BE2C (cell line): ENCODE data around the gene RBM47.
"Not testable (repeated sequence)": the region's sequence is repeated elsewhere in the genome, so short reads cannot be mapped to it uniquely, and the experiment has no call there.

Source experiments
- DNase-seq: peaks from one replicate; pipeline ENCODE4 v3.0.0-alpha.2; 2020
- H3K27me3 ChIP-seq: fragments of 250-450 bp; sonication (Bioruptor Pico); 2 replicates; pipeline ENCODE4 v1.5.1; 2020; ENCODE audit warnings: mild to moderate bottlenecking
- H3K36me3 ChIP-seq: fragments of 250-450 bp; sonication (Bioruptor Pico); 2 replicates; pipeline ENCODE4 v1.5.1; 2020; ENCODE audit warnings: mild to moderate bottlenecking
- H3K4me1 ChIP-seq: fragments of 250-450 bp; sonication (Bioruptor Pico); 2 replicates; pipeline ENCODE4 v1.5.1; 2020
- H3K4me3 ChIP-seq: 2 replicates; pipeline ENCODE4 v1.5.1; 2011; ENCODE audit warnings: low read depth, low read length
- H3K9me3 ChIP-seq: fragments of 250-450 bp; sonication (Bioruptor Pico); 2 replicates; pipeline ENCODE4 v1.5.1; 2020
- TF ChIP-seq, protein P1 (sequence below): IDR thresholded peaks from 2 replicates; pipeline ENCODE4 v1.5.1; 2012; ENCODE audit warnings: mild to moderate bottlenecking, low read depth, low read length

Gene RBM47

GRCh38 chr4:40441430-40441829, 188.2 kb downstream of the RBM47 start:
- TF ChIP-seq, protein P1, sequence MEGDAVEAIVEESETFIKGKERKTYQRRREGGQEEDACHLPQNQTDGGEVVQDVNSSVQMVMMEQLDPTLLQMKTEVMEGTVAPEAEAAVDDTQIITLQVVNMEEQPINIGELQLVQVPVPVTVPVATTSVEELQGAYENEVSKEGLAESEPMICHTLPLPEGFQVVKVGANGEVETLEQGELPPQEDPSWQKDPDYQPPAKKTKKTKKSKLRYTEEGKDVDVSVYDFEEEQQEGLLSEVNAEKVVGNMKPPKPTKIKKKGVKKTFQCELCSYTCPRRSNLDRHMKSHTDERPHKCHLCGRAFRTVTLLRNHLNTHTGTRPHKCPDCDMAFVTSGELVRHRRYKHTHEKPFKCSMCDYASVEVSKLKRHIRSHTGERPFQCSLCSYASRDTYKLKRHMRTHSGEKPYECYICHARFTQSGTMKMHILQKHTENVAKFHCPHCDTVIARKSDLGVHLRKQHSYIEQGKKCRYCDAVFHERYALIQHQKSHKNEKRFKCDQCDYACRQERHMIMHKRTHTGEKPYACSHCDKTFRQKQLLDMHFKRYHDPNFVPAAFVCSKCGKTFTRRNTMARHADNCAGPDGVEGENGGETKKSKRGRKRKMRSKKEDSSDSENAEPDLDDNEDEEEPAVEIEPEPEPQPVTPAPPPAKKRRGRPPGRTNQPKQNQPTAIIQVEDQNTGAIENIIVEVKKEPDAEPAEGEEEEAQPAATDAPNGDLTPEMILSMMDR = no peak
- no peaks in the 10 kb centered on the region; the same call in 1 of the 2 replicates for H3K27me3 ChIP-seq
- H3K4me3 ChIP-seq = no peak overlapping the region
- no peaks in the 10 kb centered on the region for H3K36me3 ChIP-seq
- H3K9me3 ChIP-seq = no peaks in the 10 kb centered on the region
- H3K4me1 ChIP-seq = no peaks in the 10 kb centered on the region
- DNase-seq = no peak

GRCh38 chr4:40439519-40439918, 190.1 kb downstream of the RBM47 start:
- TF ChIP-seq, protein P1 = no peak
- no peak overlapping the region for H3K4me3 ChIP-seq
- no peaks in the 10 kb centered on the region for H3K4me1 ChIP-seq
- H3K36me3 ChIP-seq = no peaks in the 10 kb centered on the region
- no peak for DNase-seq
- H3K9me3 ChIP-seq = no peaks in the 10 kb centered on the region
- no peaks in the 10 kb centered on the region; the same call in 1 of the 2 replicates for H3K27me3 ChIP-seq

GRCh38 chr4:40438384-40439026, 191.2 kb downstream of the RBM47 start:
- H3K4me3 ChIP-seq = no peak overlapping the region
- TF ChIP-seq, protein P1 = no peak
- no peaks in the 10 kb centered on the region for H3K9me3 ChIP-seq
- no peaks in the 10 kb centered on the region for H3K36me3 ChIP-seq
- H3K4me1 ChIP-seq = no peaks in the 10 kb centered on the region
- no peak for DNase-seq
- H3K27me3 ChIP-seq = no peaks in the 10 kb centered on the region; the same call in 1 of the 2 replicates

GRCh38 chr4:40437741-40438383, 191.8 kb downstream of the RBM47 start:
- Histone ChIP-seq H3K4me1 (no peaks in the 10 kb centered on the region), H3K4me3 (no peak overlapping the region), H3K9me3 (no peaks in the 10 kb centered on the region), H3K27me3 (no peaks in the 10 kb centered on the region; the same call in 1 of the 2 replicates), H3K36me3 (no peaks in the 10 kb centered on the region)
- TF ChIP-seq, protein P1 = no peak
- DNase-seq = no peak

DNA sequence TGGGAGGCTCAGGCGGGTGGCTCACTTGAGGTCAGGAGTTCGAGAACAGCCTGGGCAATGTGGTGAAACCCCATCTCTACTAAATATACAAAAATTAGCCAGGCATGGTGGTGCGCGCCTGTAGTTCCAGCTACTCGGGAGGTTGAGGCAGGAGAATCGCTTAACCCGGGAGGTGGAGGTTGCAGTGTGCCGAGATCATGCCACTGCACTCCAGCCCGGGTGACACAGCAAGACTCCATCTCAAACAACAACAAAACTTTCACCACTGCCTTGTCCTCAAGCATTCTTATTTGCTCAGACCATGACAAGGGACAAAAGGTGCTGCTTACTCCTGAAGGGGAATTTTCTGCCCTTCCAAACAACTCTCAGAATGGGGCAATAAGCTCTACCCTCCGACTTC, 194.4 kb downstream of the RBM47 start:
- H3K36me3 ChIP-seq, DNase-seq, H3K4me3 ChIP-seq: not testable (repeated sequence)

DNA sequence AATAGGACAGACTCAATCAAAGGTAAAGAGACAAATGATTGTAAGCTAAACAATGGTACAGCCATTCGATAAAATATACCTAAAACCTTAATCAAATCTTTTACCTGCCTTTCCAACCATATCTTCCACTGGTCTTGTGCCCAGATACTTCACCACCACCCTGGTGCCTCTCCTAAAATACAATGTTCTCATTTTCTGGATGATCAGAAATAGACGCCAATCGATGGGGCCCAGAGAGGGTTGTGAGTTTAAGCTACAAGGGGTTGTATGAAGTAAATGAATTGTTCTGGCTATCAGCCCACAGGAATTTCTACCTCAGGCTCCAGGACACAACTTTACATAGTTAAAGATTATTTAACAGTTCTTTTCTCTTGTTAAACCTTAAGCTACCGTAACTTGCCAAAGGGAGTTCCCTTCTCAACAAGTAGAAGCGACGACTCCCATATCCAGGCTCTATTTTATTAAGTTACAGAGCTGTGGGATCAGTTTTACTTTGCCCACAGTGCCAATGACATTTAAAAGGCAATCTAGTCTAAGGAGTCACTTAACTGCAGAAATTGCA, 195.5 kb downstream of the RBM47 start:
- no peak for DNase-seq
- no peaks in the 10 kb centered on the region for H3K27me3 ChIP-seq
- TF ChIP-seq, protein P1 = no peak
- no peaks in the 10 kb centered on the region for H3K9me3 ChIP-seq
- H3K4me3 ChIP-seq = no peak overlapping the region
- H3K4me1 ChIP-seq = no peaks in the 10 kb centered on the region
- no peaks in the 10 kb centered on the region for H3K36me3 ChIP-seq

More for the DNA sequence above, 194.4 kb downstream of the RBM47 start:
- not testable (repeated sequence) for H3K4me1 ChIP-seq, H3K9me3 ChIP-seq, H3K27me3 ChIP-seq
